ENCODE results near the gene FAM170A.

DNA sequence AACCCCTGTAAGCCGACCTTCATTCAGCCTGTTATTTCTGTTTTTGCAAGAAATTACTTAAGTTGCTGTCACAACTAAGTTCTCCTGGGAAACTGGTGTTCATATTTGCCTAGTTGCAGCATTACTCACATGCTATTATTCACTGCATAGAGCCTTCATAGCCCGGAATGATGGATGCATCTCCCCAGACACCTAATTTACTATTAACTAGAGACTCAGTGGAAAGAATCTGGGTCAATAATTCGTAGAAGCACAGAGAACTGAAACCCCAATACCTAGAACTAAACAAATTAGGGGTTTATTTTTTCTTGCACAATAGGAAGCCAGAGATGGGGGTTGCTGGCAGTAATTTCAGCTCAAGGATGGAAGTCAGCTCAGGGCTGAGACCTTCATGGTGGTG is 45.7 kb upstream of the FAM170A start:
- TF ChIP-seq, protein P1, sequence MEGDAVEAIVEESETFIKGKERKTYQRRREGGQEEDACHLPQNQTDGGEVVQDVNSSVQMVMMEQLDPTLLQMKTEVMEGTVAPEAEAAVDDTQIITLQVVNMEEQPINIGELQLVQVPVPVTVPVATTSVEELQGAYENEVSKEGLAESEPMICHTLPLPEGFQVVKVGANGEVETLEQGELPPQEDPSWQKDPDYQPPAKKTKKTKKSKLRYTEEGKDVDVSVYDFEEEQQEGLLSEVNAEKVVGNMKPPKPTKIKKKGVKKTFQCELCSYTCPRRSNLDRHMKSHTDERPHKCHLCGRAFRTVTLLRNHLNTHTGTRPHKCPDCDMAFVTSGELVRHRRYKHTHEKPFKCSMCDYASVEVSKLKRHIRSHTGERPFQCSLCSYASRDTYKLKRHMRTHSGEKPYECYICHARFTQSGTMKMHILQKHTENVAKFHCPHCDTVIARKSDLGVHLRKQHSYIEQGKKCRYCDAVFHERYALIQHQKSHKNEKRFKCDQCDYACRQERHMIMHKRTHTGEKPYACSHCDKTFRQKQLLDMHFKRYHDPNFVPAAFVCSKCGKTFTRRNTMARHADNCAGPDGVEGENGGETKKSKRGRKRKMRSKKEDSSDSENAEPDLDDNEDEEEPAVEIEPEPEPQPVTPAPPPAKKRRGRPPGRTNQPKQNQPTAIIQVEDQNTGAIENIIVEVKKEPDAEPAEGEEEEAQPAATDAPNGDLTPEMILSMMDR (IDR thresholded peaks at IDR 0.05) = no peak
- TF ChIP-seq POLR2A (IDR thresholded peaks at IDR 0.05) (no peak), POLR2AphosphoS5 (IDR thresholded peaks at IDR 0.05) (no peak)

Data from upper lobe of left lung (tissue), 4 donors.